SU-DHL-6 (cell line): ENCODE data around the gene SMAD3.

Experiments used
- CTCF ChIP-seq: fragments of 200-600 bp; sonication (generic); IDR thresholded peaks from one replicate; pipeline ENCODE4 v1.5.1; 2017; ENCODE audit warnings: antibody characterized with exemption, mild to moderate bottlenecking, low read length, moderate library complexity; ENCODE audit not compliant: insufficient read depth, poor library complexity, severe bottlenecking
- EZH2phosphoT487 ChIP-seq: fragments of 200-600 bp; sonication (generic), shearing (Covaris generic); conservative IDR thresholded peaks from 2 replicates; pipeline ENCODE4 v1.6.1; 2018; ENCODE audit warnings: mild to moderate bottlenecking, antibody characterized with exemption, low read length, moderate library complexity, mixed read lengths

DNA sequence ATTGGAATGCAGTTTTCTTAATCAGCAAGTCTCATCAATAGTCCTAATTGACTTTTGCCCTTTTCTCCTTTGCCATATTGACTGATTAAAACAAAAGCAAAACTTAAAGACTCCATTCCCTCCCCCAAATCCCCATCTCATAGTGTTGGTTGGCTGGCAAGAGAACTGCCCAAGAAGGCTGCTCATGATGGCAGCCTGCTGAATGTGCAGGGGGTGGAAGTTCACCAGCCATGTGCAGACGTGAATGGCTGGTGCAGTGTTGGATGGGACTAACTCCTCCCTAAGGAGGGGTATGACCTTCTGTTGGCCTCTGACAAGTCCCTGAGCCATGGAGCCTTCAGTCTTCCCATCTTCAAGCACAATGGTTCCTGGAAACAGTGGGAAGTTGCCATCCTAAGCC, 7.0 kb downstream of the SMAD3 start:
- no peak for TF ChIP-seq CTCF
- TF ChIP-seq EZH2phosphoT487 = no peak
